Mesenchymal stem cell (in vitro differentiated cells and primary cell): Measurements from ENCODE around the gene LMNA.

ENCODE experiments used
- DNase-seq: peaks from one replicate; pipeline ENCODE4 v3.0.0-alpha.2; 2013
- H2AFZ ChIP-seq: one replicate; pipeline ENCODE4 v1.6.1; 2013; ENCODE audit warnings: low read depth, mild to moderate bottlenecking, control low read depth, inconsistent platforms, low read length, moderate library complexity
- H2AK5ac ChIP-seq: 2 replicates; pipeline ENCODE4 v1.6.1; 2013; ENCODE audit warnings: low read length, moderate library complexity, mild to moderate bottlenecking, inconsistent platforms; ENCODE audit not compliant: severe bottlenecking
- H2BK120ac ChIP-seq: one replicate; pipeline ENCODE4 v1.6.1; 2013; ENCODE audit warnings: low read depth, mild to moderate bottlenecking, inconsistent platforms, low read length, moderate library complexity
- H2BK12ac ChIP-seq, 2 experiments: one replicate each; pipeline ENCODE4 v1.6.1; 2013; ENCODE audit warnings: inconsistent platforms in 2 of 2, low read length in 2 of 2, mild to moderate bottlenecking in 2 of 2, moderate library complexity in 2 of 2, control low read depth in 1 of 2
- H2BK15ac ChIP-seq: one replicate; pipeline ENCODE4 v1.6.1; 2013; ENCODE audit warnings: mild to moderate bottlenecking, low read depth, inconsistent platforms; ENCODE audit not compliant: poor library complexity, severe bottlenecking
- H2BK5ac ChIP-seq: 2 replicates; pipeline ENCODE4 v1.6.1; 2013; ENCODE audit warnings: low read depth, mild to moderate bottlenecking, low read length, control low read depth, inconsistent platforms; ENCODE audit not compliant: poor library complexity, severe bottlenecking
- H3K14ac ChIP-seq, 2 experiments: one replicate each; pipeline ENCODE4 v1.6.1; 2013; ENCODE audit warnings: inconsistent platforms in 2 of 2, low read length in 2 of 2, control low read depth in 1 of 2, mild to moderate bottlenecking in 1 of 2, moderate library complexity in 1 of 2
- H3K18ac ChIP-seq, 2 experiments: one replicate each; pipeline ENCODE4 v1.6.1; 2013; ENCODE audit warnings: inconsistent platforms in 2 of 2, low read length in 2 of 2, control low read depth in 1 of 2, low read depth in 1 of 2, mild to moderate bottlenecking in 1 of 2
- H3K23ac ChIP-seq, 2 experiments: one replicate each; pipeline ENCODE4 v1.6.1; 2013; ENCODE audit warnings: inconsistent platforms in 2 of 2, low read length in 2 of 2, mild to moderate bottlenecking in 2 of 2, moderate library complexity in 2 of 2, control low read depth in 1 of 2
- H3K27ac ChIP-seq: 2 replicates; pipeline ENCODE4 v1.5.1; 2013; ENCODE audit warnings: mild to moderate bottlenecking, moderate library complexity, low read length, control low read depth, inconsistent platforms; ENCODE audit not compliant: poor library complexity, severe bottlenecking
- H3K27me3 ChIP-seq, 2 experiments: 2 replicates each; pipeline versions ENCODE4 v1.6.1 to v1.7.0; 2013; ENCODE audit warnings: low read length in 2 of 2, mild to moderate bottlenecking in 2 of 2, moderate library complexity in 2 of 2, control low read depth in 1 of 2, inconsistent platforms in 1 of 2; ENCODE audit not compliant: control insufficient read depth in 1 of 2, insufficient read depth in 1 of 2
- H3K36me3 ChIP-seq, 2 experiments: 2 replicates each; pipeline versions ENCODE4 v1.6.1 to v1.7.0; 2013; ENCODE audit warnings: low read length in 2 of 2, control low read depth in 1 of 2, inconsistent platforms in 1 of 2, low read depth in 1 of 2, mild to moderate bottlenecking in 1 of 2; ENCODE audit not compliant: insufficient read depth in 2 of 2, control insufficient read depth in 1 of 2
- H3K4ac ChIP-seq, 2 experiments: one replicate each; pipeline ENCODE4 v1.6.1; 2013; ENCODE audit warnings: inconsistent platforms in 2 of 2, low read length in 2 of 2, mild to moderate bottlenecking in 2 of 2, moderate library complexity in 2 of 2, control low read depth in 1 of 2, low read depth in 1 of 2
- H3K4me1 ChIP-seq: 2 replicates; pipeline ENCODE4 v1.6.1; 2013; ENCODE audit warnings: low read depth, low read length, control low read depth; ENCODE audit not compliant: control insufficient read depth, insufficient read depth
- H3K4me2 ChIP-seq: 2 replicates; pipeline ENCODE4 v1.6.1; 2013; ENCODE audit warnings: low read length, mild to moderate bottlenecking, inconsistent platforms; ENCODE audit not compliant: poor library complexity, severe bottlenecking
- H3K4me3 ChIP-seq, 2 experiments: 2 replicates each; pipeline versions ENCODE4 v1.5.1 to v1.7.0; 2013; ENCODE audit warnings: low read length in 2 of 2, mild to moderate bottlenecking in 2 of 2, control low read depth in 1 of 2, low read depth in 1 of 2; ENCODE audit not compliant: insufficient read depth in 1 of 2
- H3K79me1 ChIP-seq: replicated peaks from 2 replicates; pipeline ENCODE4 v1.6.1; 2013; ENCODE audit warnings: mild to moderate bottlenecking, control low read depth, low read length, inconsistent platforms; ENCODE audit not compliant: poor library complexity, severe bottlenecking
- H3K9ac ChIP-seq: 2 replicates; pipeline ENCODE4 v1.7.0; 2013; ENCODE audit warnings: mild to moderate bottlenecking, low read length, moderate library complexity
- H3K9me3 ChIP-seq: 2 replicates; pipeline ENCODE4 v1.7.0; 2013; ENCODE audit warnings: mild to moderate bottlenecking, low read length; ENCODE audit not compliant: control insufficient read depth
- H4K8ac ChIP-seq: one replicate; pipeline ENCODE4 v1.6.1; 2013; ENCODE audit warnings: inconsistent platforms, mild to moderate bottlenecking, low read length, moderate library complexity
- H4K91ac ChIP-seq: one replicate; pipeline ENCODE4 v1.6.1; 2013; ENCODE audit warnings: mild to moderate bottlenecking, low read length, inconsistent platforms
- WGBS: methylation state at CpG from one replicate; pipeline ENCODE4 v1.1.7; 2013; ENCODE audit warnings: mixed read lengths; 5-methylcytosine and 5-hydroxymethylcytosine counted together

LMNA gene

DNA sequence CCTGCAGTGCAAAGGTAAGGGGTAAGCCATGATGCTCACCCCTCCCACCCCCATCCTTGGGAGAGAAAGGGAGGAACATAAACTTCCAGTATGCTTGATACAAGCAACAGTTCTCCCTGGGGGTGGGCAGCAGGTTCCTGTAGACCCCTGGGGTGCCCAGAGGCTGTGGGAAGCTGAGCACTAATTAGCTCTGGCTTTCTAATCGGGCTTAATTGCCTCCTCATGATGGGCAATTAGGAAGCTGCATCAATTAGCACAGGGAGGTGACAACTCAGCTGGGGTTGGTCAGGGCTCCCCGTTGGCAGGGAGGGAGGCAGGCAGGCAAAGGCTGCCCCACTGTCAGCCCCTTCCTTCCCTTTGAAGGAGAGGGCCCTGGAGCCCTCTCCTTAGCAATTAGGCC lies 15.7 kb upstream of the LMNA start:
- Histone ChIP-seq H3K27ac (no peak overlapping the region), H2BK120ac (no peak overlapping the region), H3K79me1 (peaks cover 18% of the 10 kb centered on the region), H3K4me3 (no peak overlapping the region), H3K23ac (no peak overlapping the region), H3K18ac (no peak overlapping the region), H4K91ac (no peak overlapping the region), H2AFZ (no peak overlapping the region), H2BK12ac (no peak overlapping the region), H3K4me2 (no peak overlapping the region), H3K4ac (no peak overlapping the region), H3K27me3 (no peaks in the 10 kb centered on the region), H2BK5ac (no peak overlapping the region), H3K9ac (no peak overlapping the region), H4K8ac (peak overlapping the region; percentile 10), H3K14ac (no peak overlapping the region), H2BK15ac (no peak overlapping the region), H3K9me3 (no peaks in the 10 kb centered on the region), H3K4me1 (peaks cover 30% of the 10 kb centered on the region), H3K36me3 (peaks cover 0 to 7% of the 10 kb centered on the region in 2 experiments), H2AK5ac (no peak overlapping the region)
- no peak for DNase-seq
- 59% methylated on average over 2 of the region's 2 CpGs for WGBS

DNA sequence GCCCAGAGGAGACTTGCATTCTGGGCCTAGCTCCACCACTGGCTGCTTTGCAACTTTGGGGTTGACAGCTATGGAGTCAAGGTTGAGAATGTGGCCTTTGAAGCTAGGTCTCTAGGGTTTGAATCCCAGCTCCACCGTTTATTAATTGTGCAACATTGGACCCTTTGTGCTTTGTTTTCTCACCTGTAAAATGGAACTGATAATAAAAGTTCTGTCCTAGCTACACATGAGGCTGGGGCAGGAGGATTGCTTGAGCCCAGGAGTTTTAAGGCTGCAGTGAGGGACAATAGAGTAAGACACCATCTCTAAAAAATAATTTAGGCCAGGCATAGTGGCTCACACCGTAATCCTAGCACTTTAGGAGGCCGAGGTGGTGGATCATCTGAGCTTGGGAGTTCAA lies 15.2 kb upstream of the LMNA start:
- H3K36me3 ChIP-seq = peaks cover 0 to 2% of the 10 kb centered on the region in 2 experiments
- H3K18ac ChIP-seq = no peak overlapping the region
- no peak overlapping the region for H2BK5ac ChIP-seq
- no peak overlapping the region for H3K14ac ChIP-seq
- H3K4me3 ChIP-seq = no peak overlapping the region
- no peak overlapping the region for H4K8ac ChIP-seq
- H3K23ac ChIP-seq = no peak overlapping the region
- no peak for DNase-seq
- no peaks in the 10 kb centered on the region for H3K9me3 ChIP-seq
- H3K4ac ChIP-seq = no peak overlapping the region
- 91% methylated on average over 3 of the region's 3 CpGs for WGBS
- peaks cover 35% of the 10 kb centered on the region for H3K4me1 ChIP-seq
- no peak overlapping the region for H2BK12ac ChIP-seq
- no peaks in the 10 kb centered on the region for H3K27me3 ChIP-seq
- peaks cover 17% of the 10 kb centered on the region for H3K79me1 ChIP-seq
- H2BK15ac ChIP-seq = no peak overlapping the region
- H4K91ac ChIP-seq = no peak overlapping the region
- no peak overlapping the region for H3K4me2 ChIP-seq
- H2AK5ac ChIP-seq = no peak overlapping the region
- no peak overlapping the region for H2AFZ ChIP-seq
- H2BK120ac ChIP-seq = no peak overlapping the region
- H3K9ac ChIP-seq = no peak overlapping the region
- H3K27ac ChIP-seq = no peak overlapping the region

DNA sequence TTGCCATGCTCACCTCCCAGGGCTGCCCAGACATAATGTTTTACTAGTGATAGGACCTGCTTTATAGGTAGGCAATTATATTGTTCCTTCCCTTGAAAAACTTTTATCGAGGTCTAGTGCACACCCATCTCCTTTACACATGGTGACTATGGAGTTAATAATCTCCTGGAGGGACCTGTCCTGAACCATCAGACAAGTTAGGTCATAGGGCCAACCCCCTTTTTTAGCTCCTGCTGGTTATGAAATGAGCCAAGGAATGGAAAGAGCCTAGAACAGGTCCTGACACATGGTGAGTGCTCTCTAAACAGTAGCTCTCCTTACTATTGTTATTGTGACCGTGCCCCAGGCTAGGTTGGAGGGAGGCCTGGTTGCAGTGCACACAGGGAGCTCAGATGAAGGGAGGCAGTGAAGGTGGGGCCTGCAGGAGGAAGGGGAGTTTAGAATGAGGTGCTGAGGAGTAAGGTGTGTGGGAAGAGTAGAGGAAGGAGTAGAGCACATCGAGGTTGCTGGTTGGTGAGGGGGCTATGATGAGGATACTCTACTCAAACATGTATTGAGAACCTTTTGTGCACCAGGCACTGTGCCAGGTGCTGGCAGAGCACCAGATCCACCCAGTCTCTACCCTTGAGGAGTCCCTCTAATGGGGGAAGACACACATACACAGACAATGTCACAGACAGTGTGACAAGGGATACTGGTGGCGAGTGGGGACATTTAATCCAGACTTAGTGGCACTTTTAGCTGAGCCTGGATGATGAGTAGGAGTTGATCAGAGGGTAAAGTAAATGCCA lies 14.1 kb upstream of the LMNA start:
- no peak for DNase-seq
- H3K79me1 ChIP-seq = peaks cover 19% of the 10 kb centered on the region
- H3K23ac ChIP-seq = no peak overlapping the region
- H3K4me1 ChIP-seq = peaks cover 46% of the 10 kb centered on the region
- peak overlapping the region; percentile 20 for H3K9ac ChIP-seq
- no peaks in the 10 kb centered on the region for H3K36me3 ChIP-seq
- peak overlapping the region in 1 of 2 experiments; percentile 26 for H3K18ac ChIP-seq
- no peaks in the 10 kb centered on the region for H3K9me3 ChIP-seq
- no peak overlapping the region for H3K4ac ChIP-seq
- no peak overlapping the region for H3K27ac ChIP-seq
- no peak overlapping the region for H2BK15ac ChIP-seq
- H2AFZ ChIP-seq = no peak overlapping the region
- no peak overlapping the region for H3K4me3 ChIP-seq
- no peak overlapping the region for H2AK5ac ChIP-seq
- H4K8ac ChIP-seq = no peak overlapping the region
- H3K14ac ChIP-seq = no peak overlapping the region
- H4K91ac ChIP-seq = peak overlapping the region; percentile 5
- H3K4me2 ChIP-seq = no peak overlapping the region
- H2BK5ac ChIP-seq = no peak overlapping the region
- no peaks in the 10 kb centered on the region for H3K27me3 ChIP-seq
- no peak overlapping the region for H2BK120ac ChIP-seq
- 90% methylated on average over 3 of the region's 4 CpGs for WGBS
- H2BK12ac ChIP-seq = no peak overlapping the region

DNA sequence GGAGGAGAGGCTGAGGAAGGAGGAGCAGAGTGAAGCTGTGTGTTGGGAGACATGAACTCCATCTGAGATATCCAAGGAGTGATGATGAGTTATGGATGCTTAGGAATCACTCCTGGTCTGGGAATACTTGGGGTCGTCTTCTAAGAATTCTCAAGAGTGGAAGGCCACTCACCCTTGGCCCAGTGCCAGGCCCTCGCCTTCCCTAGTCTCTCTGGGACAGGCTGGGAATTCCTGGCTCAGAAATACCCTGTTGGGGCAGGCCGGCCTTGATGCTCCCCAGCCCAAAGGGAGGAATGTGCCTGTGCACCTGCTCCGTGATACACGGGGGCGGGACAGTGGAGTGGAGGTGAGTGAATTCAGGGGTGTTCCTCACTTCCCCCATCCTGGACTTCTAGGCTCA lies 12.6 kb upstream of the LMNA start:
- Histone ChIP-seq H3K4me2 (no peak overlapping the region), H3K27ac (no peak overlapping the region), H2BK12ac (peak overlapping the region in 1 of 2 experiments; percentile 66), H2AFZ (no peak overlapping the region), H3K4me3 (peak overlapping the region in 1 of 2 experiments; percentile 74), H3K14ac (no peak overlapping the region), H2BK5ac (no peak overlapping the region), H3K9ac (peak overlapping the region; percentile 99), H3K4ac (no peak overlapping the region), H3K27me3 (no peaks in the 10 kb centered on the region), H3K79me1 (peaks cover 17% of the 10 kb centered on the region), H3K23ac (no peak overlapping the region), H3K36me3 (no peaks in the 10 kb centered on the region), H2AK5ac (no peak overlapping the region), H3K4me1 (peaks cover 51% of the 10 kb centered on the region), H4K91ac (no peak overlapping the region), H4K8ac (no peak overlapping the region), H2BK120ac (no peak overlapping the region), H3K9me3 (no peaks in the 10 kb centered on the region), H3K18ac (peak overlapping the region in 1 of 2 experiments; percentile 49), H2BK15ac (no peak overlapping the region)
- WGBS = 69% methylated on average over 6 of the region's 6 CpGs
- DNase-seq = peak; percentile 38
